WTC11 (cell line): Measurements from ENCODE around the gene GPR158. TPM values are rescaled to one million over a fixed set of nuclear protein-coding genes. Genes with fewer than 3 reads are reported as not detected.

Source experiments
- ATAC-seq: fragments of 200-7000 bp; cut with Tn5 transposase; 2 replicates; pipeline ENCODE4 v1.10.0; 2021; ENCODE audit warnings: mild to moderate bottlenecking, moderate library complexity
- CTCF ChIA-PET: fragments of 300-600 bp; sonication (Branson Sonifier 250); formaldehyde crosslinking; loops from one replicate; lab custom pipeline; 2021; ENCODE audit warnings: antibody characterized with exemption; lab: Charles Lee
- POLR2A ChIA-PET: fragments of 350-600 bp; sonication (Branson Sonifier 250); formaldehyde crosslinking; loops from one replicate; lab custom pipeline; 2021; ENCODE audit warnings: antibody characterized with exemption; lab: Charles Lee
- DNase-seq: peaks from one replicate; pipeline ENCODE4 v3.0.0; 2021; ENCODE audit warnings: low spot score
- H3K27ac Mint-ChIP-seq: 2 replicates; pipeline ENCODE4 v1.8.0; 2021; ENCODE audit warnings: mixed read lengths
- H3K27me3 Mint-ChIP-seq: 2 replicates; pipeline ENCODE4 v1.8.0; 2021; ENCODE audit warnings: low read depth, mild to moderate bottlenecking, moderate library complexity, mixed read lengths
- H3K36me3 Mint-ChIP-seq: 2 replicates; pipeline ENCODE4 v1.8.0; 2021; ENCODE audit warnings: mixed read lengths
- H3K4me1 Mint-ChIP-seq: 2 replicates; pipeline ENCODE4 v1.8.0; 2022; ENCODE audit warnings: mixed read lengths
- H3K4me3 Mint-ChIP-seq: 2 replicates; pipeline ENCODE4 v1.8.0; 2021; ENCODE audit warnings: mild to moderate bottlenecking, moderate library complexity, mixed read lengths
- H3K9me3 Mint-ChIP-seq: 2 replicates; pipeline ENCODE4 v1.8.0; 2021; ENCODE audit warnings: mixed read lengths
- ATF2 ChIP-seq: sonication (generic); formaldehyde crosslinking; IDR thresholded peaks from 2 replicates; pipeline ENCODE4 v1.8.1; 2022; ENCODE audit warnings: low read depth, missing genetic modification reagents, borderline replicate concordance
- ATF3 ChIP-seq: sonication (generic); formaldehyde crosslinking; conservative IDR thresholded peaks from 2 replicates; pipeline ENCODE4 v1.8.1; 2022; ENCODE audit warnings: mild to moderate bottlenecking, missing genetic modification reagents
- ELF4 ChIP-seq: sonication (generic); formaldehyde crosslinking; IDR thresholded peaks from 2 replicates; pipeline ENCODE4 v1.8.1; 2022; ENCODE audit warnings: low read depth, mild to moderate bottlenecking, moderate library complexity, missing genetic modification reagents
- ERG ChIP-seq: fragments of 250-450 bp; sonication (Bioruptor Pico); IDR thresholded peaks from 2 replicates; pipeline ENCODE4 v1.8.0; 2021; ENCODE audit warnings: mild to moderate bottlenecking
- GRHL2 ChIP-seq: fragments of 250-450 bp; sonication (Bioruptor Pico); IDR thresholded peaks from 2 replicates; pipeline ENCODE4 v1.8.0; 2022; ENCODE audit warnings: mild to moderate bottlenecking, moderate library complexity; ENCODE audit not compliant: insufficient replicate concordance, severe bottlenecking
- JAZF1 ChIP-seq: fragments of 250-450 bp; sonication (Bioruptor Pico); IDR thresholded peaks from 2 replicates; pipeline ENCODE4 v1.9.0; 2021; ENCODE audit warnings: moderate library complexity, mild to moderate bottlenecking, inconsistent platforms
- JUN ChIP-seq: sonication (generic); formaldehyde crosslinking; IDR thresholded peaks from 2 replicates; pipeline ENCODE4 v1.8.0; 2023; ENCODE audit warnings: mild to moderate bottlenecking, missing genetic modification reagents
- KAT7 ChIP-seq: sonication (generic); formaldehyde crosslinking; IDR thresholded peaks from 2 replicates; pipeline ENCODE4 v1.8.1; 2023; ENCODE audit warnings: missing genetic modification reagents, mild to moderate bottlenecking, borderline replicate concordance
- NR3C1 ChIP-seq: sonication (generic); formaldehyde crosslinking; conservative IDR thresholded peaks from 2 replicates; pipeline ENCODE4 v1.8.1; 2023; ENCODE audit warnings: low read depth, mild to moderate bottlenecking, missing genetic modification reagents
- PRDM15 ChIP-seq: sonication (generic); formaldehyde crosslinking; IDR thresholded peaks from 2 replicates; pipeline ENCODE4 v1.8.0; 2022; ENCODE audit warnings: missing genetic modification reagents
- PREB ChIP-seq: sonication (generic); formaldehyde crosslinking; IDR thresholded peaks from 2 replicates; pipeline ENCODE4 v1.8.1; 2022; ENCODE audit warnings: mild to moderate bottlenecking, missing genetic modification reagents, moderate library complexity, borderline replicate concordance
- SOX15 ChIP-seq: fragments of 250-450 bp; sonication (Bioruptor Pico); IDR thresholded peaks from 2 replicates; pipeline ENCODE4 v1.9.0; 2021; ENCODE audit warnings: mild to moderate bottlenecking
- TEAD1 ChIP-seq: sonication (generic); formaldehyde crosslinking; IDR thresholded peaks from 2 replicates; pipeline ENCODE4 v1.8.0; 2022; ENCODE audit warnings: mild to moderate bottlenecking, missing genetic modification reagents
- ZNF219 ChIP-seq: sonication (generic); formaldehyde crosslinking; IDR thresholded peaks from 2 replicates; pipeline ENCODE4 v1.8.0; 2023; ENCODE audit warnings: missing genetic modification reagents, mild to moderate bottlenecking, borderline replicate concordance
- ZNF425 ChIP-seq: fragments of 250-450 bp; sonication (Bioruptor Pico); conservative IDR thresholded peaks from 2 replicates; pipeline ENCODE4 v1.9.0; 2021; ENCODE audit warnings: mild to moderate bottlenecking
- ZSCAN18 ChIP-seq: fragments of 250-450 bp; sonication (Bioruptor Pico); IDR thresholded peaks from 2 replicates; pipeline ENCODE4 v2.1.2; 2022; ENCODE audit warnings: mild to moderate bottlenecking, moderate library complexity
- total RNA-seq: library from RNA; stranded (reverse); gene quantifications from 3 replicates; pipeline ENCODE4 v1.2.3, GENCODE V29; 2021

GPR158 gene
- total RNA-seq, 1 experiment from 2014 or later: 0.63 TPM

- H3K4me3 Mint-ChIP-seq: no peak overlapping the region
- TF ChIP-seq NR3C1 (CRISPR knock-in tag) (no peak), KAT7 (no peak), ZNF219 (no peak), ELF4 (CRISPR knock-in tag) (no peak), JAZF1 (CRISPR knock-in tag) (no peak), ATF2 (CRISPR knock-in tag) (no peak), ZSCAN18 (no peak), ATF3 (CRISPR knock-in tag) (no peak), JUN (no peak), ERG (no peak), PRDM15 (CRISPR knock-in tag) (no peak)
- peaks cover 8% of the 10 kb centered on the region for H3K36me3 Mint-ChIP-seq
- ChIA-PET CTCF (no interaction called here), POLR2A (no interaction called here)
- H3K4me1 Mint-ChIP-seq: peaks cover 30% of the 10 kb centered on the region
- no peak for DNase-seq
- H3K27ac Mint-ChIP-seq: no peak overlapping the region
- no peak for ATAC-seq
- H3K27me3 Mint-ChIP-seq: no peaks in the 10 kb centered on the region
- H3K9me3 Mint-ChIP-seq: peaks cover 19% of the 10 kb centered on the region
Measured at GRCh38 chr10:25304606-25305005, 129.8 kb downstream of the GPR158 start.

- Mint-ChIP-seq H3K27ac (no peak overlapping the region), H3K4me1 (peaks cover 15% of the 10 kb centered on the region), H3K9me3 (peaks cover 26% of the 10 kb centered on the region), H3K27me3 (no peaks in the 10 kb centered on the region), H3K36me3 (peaks cover 14% of the 10 kb centered on the region), H3K4me3 (no peak overlapping the region)
- ChIA-PET POLR2A (no interaction called here), CTCF (no interaction called here)
- TF ChIP-seq TEAD1 (CRISPR knock-in tag) (no peak), ZNF425 (CRISPR knock-in tag) (no peak), GRHL2 (CRISPR knock-in tag) (no peak), SOX15 (CRISPR knock-in tag) (no peak), PREB (CRISPR knock-in tag) (no peak)
- DNase-seq (no peak), ATAC-seq (no peak)
Measured at GRCh38 chr10:25306386-25306785, 131.6 kb downstream of the GPR158 start.
